Loucy (cell line): Measurements from ENCODE around the gene DGKQ.

Experiments
- CTCF ChIP-seq: fragments of 200-600 bp; sonication (generic); conservative IDR thresholded peaks from 2 replicates; pipeline ENCODE4 v1.5.1; 2014; ENCODE audit warnings: mild to moderate bottlenecking, antibody characterized with exemption, low read length
- EZH2phosphoT487 ChIP-seq: fragments of 200-600 bp; IDR thresholded peaks from 2 replicates; pipeline ENCODE4 v1.6.1; 2018; ENCODE audit warnings: antibody characterized with exemption, mild to moderate bottlenecking, moderate library complexity, borderline replicate concordance

DNA sequence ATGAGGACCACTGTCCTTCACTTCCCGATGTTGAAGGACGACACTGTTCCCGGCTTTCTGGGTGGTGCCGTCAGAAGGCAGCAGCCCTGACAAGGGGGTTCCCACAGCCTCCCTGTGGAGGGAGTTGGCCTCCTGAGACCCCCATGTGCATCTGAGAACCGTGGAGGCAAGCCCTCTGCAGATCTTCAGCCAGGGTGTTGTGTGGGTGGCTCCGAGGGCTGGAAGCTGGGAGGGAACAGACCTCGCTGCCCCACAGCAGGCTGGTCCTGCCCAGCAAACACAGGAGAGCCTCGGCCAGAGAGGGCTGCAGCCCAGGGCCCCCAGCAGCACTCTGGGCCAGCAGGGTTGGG lies 16.2 kb downstream of the DGKQ start:
- TF ChIP-seq CTCF: no peak
- TF ChIP-seq EZH2phosphoT487: no peak
